ENCODE data around the gene EFHC1. TPM values are rescaled to one million over a fixed set of nuclear protein-coding genes. Genes with fewer than 3 reads are reported as not detected.
A peak's percentile ranks its signal among the peaks of the same experiment; 100 is the strongest.

The EFHC1 gene
- total and polyA plus RNA-seq, 2 of the 13 experiments (the other 11 are each of a cell fraction or from before 2014, with no cell fraction given), result 23.4 to 29.5 TPM

GRCh38 chr6:52423448-52423847 is 3.3 kb downstream of the EFHC1 start (continued):
- TF ChIP-seq ZSCAN5A (CRISPR knock-in tag; IDR thresholded peaks at IDR 0.05; ENCODE audit: borderline replicate concordance), result no peak
- no peak for TF ChIP-seq ZNF292 (CRISPR knock-in tag; IDR thresholded peaks at IDR 0.05; ENCODE audit: borderline replicate concordance, low read depth)

- Histone ChIP-seq H3K79me2 (ENCODE audit: insufficient read depth, low read length) (peaks cover 4% of the 10 kb centered on the region), H3K4me1 (ENCODE audit: insufficient read depth, low read length) (peaks cover 44% of the 10 kb centered on the region), H3K27me3 (ENCODE audit: control insufficient read depth in 1 of 2, insufficient read depth in 2 of 2, low read length in 2 of 2) (peaks cover 0 to 4% of the 10 kb centered on the region in 2 experiments; a peak in 1 of 5 replicates), H2AFZ (ENCODE audit: low read length) (no peak overlapping the region), H3K9me3 (ENCODE audit: low read length) (no peaks in the 10 kb centered on the region), H3K36me3 (replicated peaks in 1 of 2; ENCODE audit: control insufficient read depth in 1 of 2, insufficient read depth in 2 of 2, low read length in 2 of 2) (no peaks in the 10 kb centered on the region; a peak in 1 of 5 replicates), H3K4me3 (replicated peaks in 1 of 3; ENCODE audit: insufficient read depth in 1 of 3, low read depth in 2 of 3, low read length in 3 of 3) (no peak overlapping the region), H3K27ac (ENCODE audit: extremely low read length, insufficient read depth, low read length) (no peak overlapping the region), H3K9ac (ENCODE audit: insufficient read depth, low read depth, low read length) (no peak overlapping the region), H3K4me2 (ENCODE audit: low read depth, low read length) (no peak overlapping the region), H4K20me1 (ENCODE audit: insufficient read depth, low read length) (no peaks in the 10 kb centered on the region)
- intact Hi-C loops (cut with micrococcal nuclease; ENCODE audit: unreplicated experiment), result loop anchor here (5.0 kb wide), 1 partner anchor 78 kb away; no protein-coding TSS in a partner anchor
- CTCF ChIA-PET (ENCODE audit: low intra/inter-chr PET ratio, low total read pairs), result no interaction called here
- DNase-seq (ENCODE audit: low spot score) (peak; percentile 54), FAIRE-seq (no peak), ATAC-seq (no peak)
- in situ Hi-C loops (cut with HindIII; ENCODE audit: extremely low pct_ligation_motif_present, low pct_unique_long_range_greater_than_20kb), result no loop called here
- 77% methylated on average over 8 of the region's 8 CpGs for WGBS (ENCODE audit: low lambda C conversion rate)
- POLR2A ChIA-PET, result interaction anchor here (0.9 to 2.6 kb wide), 4 partner anchors 100 to 174 kb away, joined by 3 to 8 read pairs (median 6); no protein-coding TSS in a partner anchor
- no TSS peak for BruUV-seq (replicated peaks)
- 0 out of 2 replicates have a peak, but pooled peaks have one; percentile 53 for TF ChIP-seq ZBTB38 (CRISPR knock-in tag; IDR thresholded peaks at IDR 0.05)
- TF ChIP-seq ZNF235 (CRISPR knock-in tag; IDR thresholded peaks at IDR 0.05; ENCODE audit: borderline replicate concordance), result no peak
- TF ChIP-seq SAP130 (CRISPR knock-in tag; IDR thresholded peaks at IDR 0.05; ENCODE audit: low read depth), result peak; percentile 26; the same call in 1 of the 2 replicates
- TF ChIP-seq ZBTB14 (CRISPR knock-in tag; IDR thresholded peaks at IDR 0.05), result no peak
- TF ChIP-seq MBD4 (IDR thresholded peaks at IDR 0.05; ENCODE audit: borderline replicate concordance, low read length), result no peak
- no peak for TF ChIP-seq PHB2 (IDR thresholded peaks at IDR 0.05; ENCODE audit: partially characterized antibody)
- TF ChIP-seq STAT5B (CRISPR knock-in tag; IDR thresholded peaks at IDR 0.05), result no peak
- TF ChIP-seq ZNF142 (CRISPR knock-in tag; IDR thresholded peaks at IDR 0.05), result no peak
- TF ChIP-seq HMG20A (CRISPR knock-in tag; IDR thresholded peaks at IDR 0.05; ENCODE audit: borderline replicate concordance), result peak; percentile 19; the same call in 1 of the 2 replicates
- TF ChIP-seq ZNF44 (CRISPR knock-in tag; IDR thresholded peaks at IDR 0.05), result no peak
- TF ChIP-seq ETV5 (CRISPR knock-in tag; IDR thresholded peaks at IDR 0.05; ENCODE audit: borderline replicate concordance), result no peak
- no peak for TF ChIP-seq ATF7-NPFF (CRISPR knock-in tag; IDR thresholded peaks at IDR 0.05; ENCODE audit: low read depth)
- no peak for TF ChIP-seq MATR3 (CRISPR knock-in tag; IDR thresholded peaks at IDR 0.05)
Measured at GRCh38 chr6:52423971-52424381, 3.8 kb downstream of the EFHC1 start.
